ENCODE data around the gene UBE2QL1.

The UBE2QL1 gene

DNA sequence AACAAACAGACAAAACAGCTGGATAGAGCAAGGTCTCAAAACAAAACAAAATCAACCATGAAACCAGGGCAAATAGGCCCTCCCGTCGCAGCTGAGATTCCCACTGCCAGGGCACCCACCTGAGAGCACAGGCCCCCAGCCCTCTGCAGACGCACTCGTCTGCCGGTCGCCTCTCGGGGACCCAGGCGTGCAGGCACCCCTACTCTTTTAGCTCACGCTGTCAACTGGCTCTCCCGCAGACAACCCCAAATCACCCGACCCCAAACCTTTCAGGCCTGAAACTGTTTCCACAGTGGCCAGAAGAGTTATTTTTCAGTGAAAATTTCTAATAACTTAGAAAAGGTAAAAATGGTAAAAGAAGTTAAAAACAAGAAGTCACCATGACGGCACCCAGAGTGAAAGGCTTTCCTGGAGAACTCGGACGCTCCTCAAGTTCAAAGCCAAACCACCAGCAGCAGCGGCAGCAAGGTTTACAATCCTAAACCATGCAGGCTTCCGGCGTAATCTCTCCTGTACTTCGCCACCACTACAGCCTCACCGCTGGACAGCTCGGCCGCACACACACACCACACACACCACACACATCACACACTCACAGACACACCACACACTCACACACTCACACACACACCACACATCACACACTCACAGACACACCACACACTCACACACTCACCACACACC, 1.9 kb upstream of the UBE2QL1 start:
- no peak for DNase-seq (ENCODE audit: low spot score)
- in situ Hi-C loops (cut with MboI; ENCODE audit: low pct_unique_long_range_greater_than_20kb, low sequenced_read_pairs, unreplicated experiment), result no loop called here
- no peak for TF ChIP-seq CTCF (IDR thresholded peaks at IDR 0.05; ENCODE audit: extremely low read depth, insufficient read depth, missing control alignments)

DNA sequence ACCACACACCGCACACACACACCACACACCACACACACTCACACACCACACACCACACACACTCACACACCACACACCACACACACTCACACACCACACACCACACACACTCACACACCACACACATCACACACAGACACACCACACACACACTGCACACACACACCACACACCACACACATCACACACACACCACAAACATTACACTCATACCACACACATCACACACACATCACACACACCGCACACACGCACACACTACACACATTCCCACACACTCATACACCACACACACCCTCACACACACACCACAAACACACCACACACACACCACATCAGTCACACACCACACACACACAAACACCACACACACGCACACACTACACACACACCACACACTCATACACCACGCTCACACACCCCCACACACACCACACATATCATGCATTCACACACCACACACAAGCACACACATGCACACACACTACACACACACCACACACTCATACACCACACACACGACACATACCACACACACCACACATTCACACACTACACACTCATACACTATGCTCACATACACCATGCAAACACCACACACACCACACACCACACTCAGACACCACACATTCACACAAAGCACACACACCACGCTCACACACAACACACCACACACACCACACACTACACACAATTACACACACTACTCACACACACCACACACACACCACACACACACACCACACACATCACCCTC, 1.1 kb upstream of the UBE2QL1 start:
- DNase-seq (ENCODE audit: low spot score), result no peak
- in situ Hi-C loops (cut with MboI; ENCODE audit: low pct_unique_long_range_greater_than_20kb, low sequenced_read_pairs, unreplicated experiment), result no loop called here
- no peak for TF ChIP-seq CTCF (IDR thresholded peaks at IDR 0.05; ENCODE audit: extremely low read depth, insufficient read depth, missing control alignments)

DNA sequence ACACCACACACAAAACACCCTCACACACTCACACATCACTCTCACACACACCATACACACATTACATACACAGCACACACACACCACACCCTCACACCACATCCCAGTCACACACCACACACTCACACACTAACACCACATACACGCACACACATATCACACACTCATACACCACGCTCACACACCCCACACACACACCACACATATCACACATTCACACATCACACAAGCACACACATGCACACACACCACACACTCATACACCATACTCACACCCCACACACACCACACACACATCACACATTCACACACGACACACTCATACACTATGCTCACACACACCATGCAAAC, 543 bp upstream of the UBE2QL1 start:
- no peak for TF ChIP-seq CTCF (IDR thresholded peaks at IDR 0.05; ENCODE audit: extremely low read depth, insufficient read depth, missing control alignments)
- DNase-seq (ENCODE audit: low spot score), result no peak
- in situ Hi-C loops (cut with MboI; ENCODE audit: low pct_unique_long_range_greater_than_20kb, low sequenced_read_pairs, unreplicated experiment), result no loop called here

DNA sequence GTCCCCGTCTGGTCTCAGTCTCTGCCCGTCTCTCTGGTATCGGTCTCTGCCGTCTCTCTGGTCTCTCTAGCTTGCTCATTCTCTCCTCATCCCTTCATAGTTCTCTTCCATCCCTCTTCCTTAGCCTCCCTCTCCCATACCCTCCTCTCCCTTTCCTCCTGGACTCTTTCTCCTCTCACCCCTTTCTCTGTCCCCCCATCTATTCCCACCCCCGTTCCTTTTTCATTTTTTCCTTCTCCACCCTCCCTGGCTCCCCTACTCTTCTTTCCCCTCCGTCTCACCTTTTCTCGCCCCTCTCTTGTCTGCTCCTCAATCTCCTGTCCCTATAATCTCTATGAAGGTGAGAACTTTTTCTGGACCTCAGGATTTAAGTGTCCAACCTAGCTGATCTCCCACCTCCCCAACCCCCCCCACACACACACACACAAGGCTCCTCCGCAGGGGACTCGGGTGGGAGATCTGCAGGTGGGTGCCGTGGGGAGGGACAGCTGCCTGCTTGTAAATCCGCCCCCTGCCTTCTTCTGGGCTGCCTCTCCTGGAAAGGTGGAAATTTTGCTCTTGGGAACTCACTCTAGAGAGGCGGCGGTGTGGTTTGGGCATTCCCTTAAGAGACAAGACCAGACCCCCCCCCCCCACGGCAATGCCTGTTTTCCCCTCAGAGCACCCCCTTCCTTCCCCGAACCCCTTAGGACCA, 953 bp downstream of the UBE2QL1 start:
- in situ Hi-C loops (cut with MboI; ENCODE audit: low pct_unique_long_range_greater_than_20kb, low sequenced_read_pairs, unreplicated experiment), result no loop called here
- no peak for DNase-seq (ENCODE audit: low spot score)
- TF ChIP-seq CTCF (IDR thresholded peaks at IDR 0.05; ENCODE audit: extremely low read depth, insufficient read depth, missing control alignments), result no peak

DNA sequence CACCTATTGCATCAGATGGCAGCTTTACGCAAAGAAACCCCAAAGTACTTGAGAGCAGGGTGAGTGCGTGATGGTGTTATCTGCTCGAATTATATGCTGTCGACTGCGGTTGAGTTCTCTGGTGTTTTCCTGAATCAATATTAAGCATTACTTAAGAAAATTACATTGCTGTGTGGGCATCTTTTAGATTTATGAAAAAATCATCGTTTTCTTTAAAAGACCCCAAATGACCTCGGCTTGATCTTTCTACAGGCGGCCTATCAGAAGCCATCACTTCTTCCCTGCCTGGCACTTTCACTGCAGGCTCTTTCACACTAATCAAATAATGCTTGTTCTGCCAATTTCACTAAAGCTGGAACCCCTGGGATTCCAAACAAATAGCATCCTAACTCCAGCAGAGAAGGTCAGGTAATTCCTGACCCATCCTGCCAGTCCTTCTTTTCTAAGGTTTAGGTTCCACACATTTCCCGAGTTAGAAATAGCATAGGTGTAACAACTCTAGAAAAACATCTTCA, 1.7 kb downstream of the UBE2QL1 start:
- TF ChIP-seq CTCF (IDR thresholded peaks at IDR 0.05; ENCODE audit: extremely low read depth, insufficient read depth, missing control alignments), result no peak
- no peak for DNase-seq (ENCODE audit: low spot score)
- in situ Hi-C loops (cut with MboI; ENCODE audit: low pct_unique_long_range_greater_than_20kb, low sequenced_read_pairs, unreplicated experiment), result no loop called here

DNA sequence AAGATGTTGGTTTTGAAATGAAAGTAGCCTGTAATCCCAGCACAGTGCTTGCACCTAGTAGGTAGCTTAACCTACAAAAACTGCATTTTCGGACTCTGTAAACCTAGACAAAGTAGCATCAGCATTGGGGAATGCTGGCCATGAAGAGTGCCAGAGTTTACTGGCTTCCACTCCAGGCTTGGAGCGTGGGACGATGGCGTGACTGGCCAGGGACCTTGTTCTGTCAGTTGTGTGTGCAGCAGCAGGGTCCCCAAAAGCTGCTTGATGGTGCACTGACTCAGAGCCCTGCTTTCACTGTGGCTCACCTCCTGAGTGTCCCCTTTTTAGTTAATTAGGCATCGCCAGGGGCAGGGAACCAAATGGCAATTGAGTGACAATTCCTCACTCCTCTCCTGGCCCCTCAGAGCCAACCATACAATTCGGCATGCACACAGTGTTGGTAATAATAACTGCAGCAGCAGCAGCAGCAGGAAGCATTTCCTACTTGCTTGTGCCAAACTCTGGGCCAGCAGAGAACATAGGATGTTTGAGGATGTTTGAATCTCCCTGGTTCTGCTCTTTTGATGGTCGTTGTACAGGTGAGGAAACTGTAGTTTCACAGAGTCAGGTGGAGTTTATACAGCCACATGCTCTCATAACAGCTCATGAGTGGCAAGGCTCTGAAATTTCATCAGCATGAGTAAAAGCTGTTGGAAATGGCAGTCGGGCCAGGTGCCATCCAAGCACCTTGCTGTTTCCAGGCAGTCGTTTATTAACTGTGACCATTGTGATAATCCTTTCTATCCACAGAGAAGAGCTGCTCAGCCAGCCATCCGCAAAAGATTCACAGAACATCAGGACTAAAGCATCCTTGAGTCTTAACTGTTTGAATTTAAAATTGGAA, 4.2 kb downstream of the UBE2QL1 start:
- DNase-seq (ENCODE audit: low spot score), result no peak
- TF ChIP-seq CTCF (IDR thresholded peaks at IDR 0.05; ENCODE audit: extremely low read depth, insufficient read depth, missing control alignments), result no peak
- in situ Hi-C loops (cut with MboI; ENCODE audit: low pct_unique_long_range_greater_than_20kb, low sequenced_read_pairs, unreplicated experiment), result no loop called here
